ENCODE measurements around the gene EVC. TPM values are rescaled to one million over a fixed set of nuclear protein-coding genes. Genes with fewer than 3 reads are reported as not detected.

Gene EVC
- total RNA-seq, 1 donor: 69.1 TPM

DNA sequence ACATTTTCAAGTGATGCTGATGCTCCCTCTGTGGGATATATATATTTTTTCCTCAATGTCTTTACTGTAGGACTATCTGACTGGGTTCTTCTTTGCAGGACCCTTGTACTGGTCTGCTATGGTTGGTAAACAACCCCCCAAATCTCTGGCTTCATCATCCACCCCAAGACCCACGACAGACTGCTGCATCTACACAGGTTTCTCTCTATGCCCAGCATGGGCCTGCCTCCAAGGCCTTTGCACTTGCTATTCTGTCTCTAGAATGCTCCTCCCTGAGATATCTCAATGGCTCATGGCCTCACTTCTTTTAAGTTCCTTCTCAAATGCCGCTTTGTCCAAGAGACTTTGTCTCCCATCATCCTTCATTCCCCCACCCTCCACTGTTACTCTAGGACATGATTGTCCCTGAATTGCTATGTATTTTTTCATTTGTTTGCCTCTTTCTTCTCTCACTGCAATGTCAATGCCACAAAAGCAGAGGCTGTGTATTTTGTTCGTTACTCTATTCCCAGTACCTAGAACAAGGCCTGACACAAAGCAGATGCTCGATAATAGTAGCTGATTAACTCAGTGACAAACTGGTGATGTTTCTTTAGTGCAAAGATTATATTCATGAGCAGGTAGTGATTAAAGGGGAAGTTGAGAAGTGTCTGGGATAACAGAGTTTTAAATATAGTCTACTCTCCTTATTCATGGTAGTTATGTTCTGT is 6.6 kb downstream of the EVC start:
- no peak for TF ChIP-seq CTCF (IDR thresholded peaks at IDR 0.05; ENCODE audit: extremely low read depth, low read depth, low read length)
- Histone ChIP-seq H3K36me3 (ENCODE audit: insufficient read depth, low read length) (peaks cover 19% of the 10 kb centered on the region), H3K4me2 (ENCODE audit: insufficient read depth, low read length) (no peak overlapping the region), H3K27ac (ENCODE audit: low read depth, low read length) (no peak overlapping the region), H3K79me2 (ENCODE audit: insufficient read depth, low read length) (peaks cover 86% of the 10 kb centered on the region), H2AFZ (ENCODE audit: low read length) (no peak overlapping the region), H3K4me1 (ENCODE audit: insufficient read depth, low read length) (peaks cover 23% of the 10 kb centered on the region), H3K9me3 (ENCODE audit: low read depth, low read length) (no peaks in the 10 kb centered on the region), H3K27me3 (ENCODE audit: insufficient read depth, low read length) (no peaks in the 10 kb centered on the region), H4K20me1 (ENCODE audit: insufficient read depth, low read length) (peaks cover 53% of the 10 kb centered on the region), H3K4me3 (ENCODE audit: insufficient read depth, low read length) (no peak overlapping the region)
- DNase-seq (ENCODE audit: insufficient read length, low spot score, missing footprints): no peak

DNA sequence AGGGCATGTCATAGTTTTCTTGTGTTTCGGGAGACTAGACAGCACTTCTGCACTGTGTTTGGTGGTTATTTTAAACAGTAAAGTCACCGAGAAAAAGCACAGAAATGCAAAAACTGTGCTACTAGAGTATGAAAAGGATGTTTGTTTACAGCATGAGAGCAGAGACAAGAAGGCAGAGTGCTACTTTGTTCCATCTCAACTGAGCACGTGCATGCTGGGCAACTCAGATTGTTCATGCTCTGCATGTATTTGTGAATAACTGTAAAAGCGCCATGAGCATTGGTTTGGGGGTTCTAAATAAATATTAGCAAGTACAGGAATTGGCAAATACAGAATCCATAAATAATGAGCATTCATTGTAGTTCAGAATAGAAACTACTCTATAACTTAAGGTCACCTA is 7.4 kb downstream of the EVC start:
- Histone ChIP-seq H3K36me3 (ENCODE audit: insufficient read depth, low read length) (peaks cover 26% of the 10 kb centered on the region), H3K4me3 (ENCODE audit: insufficient read depth, low read length) (no peak overlapping the region), H2AFZ (ENCODE audit: low read length) (no peak overlapping the region), H3K4me2 (ENCODE audit: insufficient read depth, low read length) (no peak overlapping the region), H3K4me1 (ENCODE audit: insufficient read depth, low read length) (peaks cover 19% of the 10 kb centered on the region), H3K9me3 (ENCODE audit: low read depth, low read length) (no peaks in the 10 kb centered on the region), H3K27me3 (ENCODE audit: insufficient read depth, low read length) (no peaks in the 10 kb centered on the region), H4K20me1 (ENCODE audit: insufficient read depth, low read length) (peaks cover 46% of the 10 kb centered on the region), H3K79me2 (ENCODE audit: insufficient read depth, low read length) (peaks cover 84% of the 10 kb centered on the region), H3K27ac (ENCODE audit: low read depth, low read length) (no peak overlapping the region)
- TF ChIP-seq CTCF (IDR thresholded peaks at IDR 0.05; ENCODE audit: extremely low read depth, low read depth, low read length): no peak
- no peak for DNase-seq (ENCODE audit: insufficient read length, low spot score, missing footprints)

DNA sequence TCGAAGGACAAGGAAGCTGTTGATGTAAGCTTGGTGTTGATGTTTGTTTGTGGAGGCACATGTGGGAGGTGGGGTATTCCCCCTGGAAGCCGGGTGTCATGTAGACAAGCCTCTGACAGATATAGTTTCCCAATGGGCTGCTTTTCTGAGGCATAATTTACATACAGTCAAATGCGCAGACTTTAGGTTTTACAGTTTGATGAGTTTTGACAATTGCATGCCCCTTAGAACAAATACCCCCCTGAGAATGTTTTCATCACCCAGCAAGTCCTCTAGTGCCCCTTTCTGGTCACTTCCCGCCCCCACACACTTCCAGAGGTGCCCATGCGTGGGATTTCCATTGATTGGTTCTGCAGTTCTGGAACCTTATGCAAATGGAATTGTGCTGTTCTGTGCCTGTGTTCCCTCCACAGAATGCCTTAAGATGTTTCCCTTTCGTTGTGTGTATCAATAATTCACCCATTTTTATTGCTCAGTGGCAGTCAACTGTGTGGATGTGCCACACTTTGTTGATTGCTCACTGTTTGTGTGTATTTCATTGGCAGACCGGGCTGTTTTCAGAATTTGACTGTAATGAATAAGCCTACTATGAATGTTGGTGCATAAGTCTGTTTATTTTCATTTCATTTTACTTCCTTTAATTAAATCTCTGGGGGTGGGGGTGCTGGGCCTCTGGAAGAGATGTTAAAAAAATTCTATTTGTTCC is 8.5 kb downstream of the EVC start:
- peaks cover 87% of the 10 kb centered on the region for H3K79me2 ChIP-seq (ENCODE audit: insufficient read depth, low read length)
- no peak for DNase-seq (ENCODE audit: insufficient read length, low spot score, missing footprints)
- no peak overlapping the region for H3K27ac ChIP-seq (ENCODE audit: low read depth, low read length)
- no peak overlapping the region for H3K4me2 ChIP-seq (ENCODE audit: insufficient read depth, low read length)
- no peaks in the 10 kb centered on the region for H3K9me3 ChIP-seq (ENCODE audit: low read depth, low read length)
- no peak overlapping the region for H3K4me3 ChIP-seq (ENCODE audit: insufficient read depth, low read length)
- TF ChIP-seq CTCF (IDR thresholded peaks at IDR 0.05; ENCODE audit: extremely low read depth, low read depth, low read length): no peak
- peaks cover 34% of the 10 kb centered on the region for H3K36me3 ChIP-seq (ENCODE audit: insufficient read depth, low read length)
- H4K20me1 ChIP-seq (ENCODE audit: insufficient read depth, low read length): peaks cover 47% of the 10 kb centered on the region
- H3K4me1 ChIP-seq (ENCODE audit: insufficient read depth, low read length): peaks cover 23% of the 10 kb centered on the region
- no peak overlapping the region for H2AFZ ChIP-seq (ENCODE audit: low read length)
- no peaks in the 10 kb centered on the region for H3K27me3 ChIP-seq (ENCODE audit: insufficient read depth, low read length)

GRCh38 chr4:5720157-5720850 is 9.3 kb downstream of the EVC start:
- H4K20me1 ChIP-seq (ENCODE audit: insufficient read depth, low read length): peaks cover 47% of the 10 kb centered on the region
- H3K27ac ChIP-seq (ENCODE audit: low read depth, low read length): peak overlapping the region; percentile 1
- peaks cover 87% of the 10 kb centered on the region for H3K79me2 ChIP-seq (ENCODE audit: insufficient read depth, low read length)

More at GRCh38 chr4:5720157-5720850, 9.3 kb downstream of the EVC start:
- no peak for TF ChIP-seq CTCF (IDR thresholded peaks at IDR 0.05; ENCODE audit: extremely low read depth, low read depth, low read length)
- Histone ChIP-seq H3K36me3 (ENCODE audit: insufficient read depth, low read length) (peaks cover 29% of the 10 kb centered on the region), H3K4me2 (ENCODE audit: insufficient read depth, low read length) (no peak overlapping the region), H3K27me3 (ENCODE audit: insufficient read depth, low read length) (no peaks in the 10 kb centered on the region), H3K4me3 (ENCODE audit: insufficient read depth, low read length) (no peak overlapping the region), H3K4me1 (ENCODE audit: insufficient read depth, low read length) (peaks cover 23% of the 10 kb centered on the region), H3K9me3 (ENCODE audit: low read depth, low read length) (no peaks in the 10 kb centered on the region), H2AFZ (ENCODE audit: low read length) (no peak overlapping the region)
- no peak for DNase-seq (ENCODE audit: insufficient read length, low spot score, missing footprints)
